Measurements from ENCODE around the gene PCAT6. TPM values are rescaled to one million over a fixed set of nuclear protein-coding genes. Genes with fewer than 3 reads are reported as not detected.

The PCAT6 gene
- total and polyA plus RNA-seq, 7 donors, result 0.14 to 4.1 (median 0.57) TPM

DNA sequence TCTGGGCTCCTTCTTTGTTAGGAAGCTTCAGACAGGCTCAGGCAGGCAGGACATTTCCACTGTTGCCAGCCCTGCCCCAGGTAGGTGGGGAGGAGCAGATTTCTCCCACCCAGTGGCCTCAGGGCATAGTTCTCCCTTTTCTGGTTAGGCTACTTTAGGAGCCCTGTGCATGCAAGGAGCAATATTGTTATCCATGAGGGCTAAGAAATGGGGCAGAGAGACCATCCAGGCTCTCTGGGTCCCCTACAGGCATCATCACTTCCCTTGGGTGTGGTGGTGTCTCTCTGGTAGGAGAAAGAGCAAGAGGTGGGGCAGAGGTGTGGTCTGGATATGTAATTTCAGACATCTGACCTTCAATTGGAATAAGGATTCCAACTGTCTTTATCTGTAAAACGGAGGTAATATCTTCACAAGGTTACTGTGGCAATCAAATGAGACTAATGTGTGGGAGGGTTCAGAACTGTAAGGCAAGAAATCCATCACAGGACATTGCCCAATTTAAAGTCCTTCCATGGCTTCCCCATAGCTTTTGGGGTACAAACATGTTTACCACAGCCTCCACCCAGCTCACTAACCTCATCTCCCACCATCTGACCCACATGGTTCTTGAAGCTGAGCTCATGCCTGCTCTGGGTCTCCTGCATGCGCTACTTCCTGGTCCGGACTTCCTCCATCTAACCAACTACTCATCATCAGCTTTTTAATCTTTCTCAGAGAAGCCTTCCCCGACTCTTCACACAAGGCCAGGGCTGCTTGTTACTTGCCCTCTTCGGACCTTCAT, 26.1 kb downstream of the PCAT6 start:
- Histone ChIP-seq H3K27me3 (ENCODE audit: insufficient read depth in 3 of 3, low read length in 2 of 3) (peaks cover 0 to 2% (median 0%) of the 10 kb centered on the region in 3 donors), H3K4me1 (no peaks in the 10 kb centered on the region), H3K27ac (no peak overlapping the region), H3K36me3 (ENCODE audit: insufficient read depth in 1 of 2, low read depth in 1 of 2) (no peaks in the 10 kb centered on the region), H3K4me3 (no peak overlapping the region), H3K9me3 (no peaks in the 10 kb centered on the region)
- no peak for ATAC-seq
- TF ChIP-seq, protein P1, sequence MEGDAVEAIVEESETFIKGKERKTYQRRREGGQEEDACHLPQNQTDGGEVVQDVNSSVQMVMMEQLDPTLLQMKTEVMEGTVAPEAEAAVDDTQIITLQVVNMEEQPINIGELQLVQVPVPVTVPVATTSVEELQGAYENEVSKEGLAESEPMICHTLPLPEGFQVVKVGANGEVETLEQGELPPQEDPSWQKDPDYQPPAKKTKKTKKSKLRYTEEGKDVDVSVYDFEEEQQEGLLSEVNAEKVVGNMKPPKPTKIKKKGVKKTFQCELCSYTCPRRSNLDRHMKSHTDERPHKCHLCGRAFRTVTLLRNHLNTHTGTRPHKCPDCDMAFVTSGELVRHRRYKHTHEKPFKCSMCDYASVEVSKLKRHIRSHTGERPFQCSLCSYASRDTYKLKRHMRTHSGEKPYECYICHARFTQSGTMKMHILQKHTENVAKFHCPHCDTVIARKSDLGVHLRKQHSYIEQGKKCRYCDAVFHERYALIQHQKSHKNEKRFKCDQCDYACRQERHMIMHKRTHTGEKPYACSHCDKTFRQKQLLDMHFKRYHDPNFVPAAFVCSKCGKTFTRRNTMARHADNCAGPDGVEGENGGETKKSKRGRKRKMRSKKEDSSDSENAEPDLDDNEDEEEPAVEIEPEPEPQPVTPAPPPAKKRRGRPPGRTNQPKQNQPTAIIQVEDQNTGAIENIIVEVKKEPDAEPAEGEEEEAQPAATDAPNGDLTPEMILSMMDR (IDR thresholded peaks at IDR 0.05), result no peak
- DNase-seq, result no peak
- intact Hi-C loops (cut with DNase I), result no loop called here
- WGBS, 3 donors, result 76 to 83% (median 79%) methylated on average over 5 of the region's 5 CpGs

DNA sequence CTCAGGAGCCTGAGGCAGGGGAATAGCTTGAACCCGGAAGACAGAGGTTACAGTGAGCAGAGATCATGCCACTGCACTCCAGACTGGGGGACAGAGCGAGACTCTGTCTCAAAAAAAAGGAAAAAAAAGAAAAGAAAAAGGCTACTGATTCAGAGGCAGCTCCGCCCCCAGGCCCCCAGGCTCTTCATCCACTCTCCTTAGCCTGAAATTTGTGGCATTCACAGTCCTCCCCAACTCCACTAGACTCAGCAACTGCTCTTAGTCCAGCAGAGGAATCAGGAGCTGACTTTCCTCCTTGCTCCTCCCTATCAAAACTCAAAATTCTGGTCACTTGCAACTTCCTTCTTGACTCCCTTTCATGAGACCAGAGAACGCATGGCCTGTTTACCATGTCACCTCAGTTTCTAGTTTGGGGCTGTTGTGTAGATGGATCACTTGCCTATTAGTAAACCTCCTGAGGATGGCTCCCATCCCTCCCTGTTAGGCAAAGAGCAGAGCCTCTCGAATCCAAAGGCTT, 27.1 kb downstream of the PCAT6 start:
- TF ChIP-seq, protein P1 (IDR thresholded peaks at IDR 0.05), result no peak
- ATAC-seq (no peak), DNase-seq (no peak)
- Histone ChIP-seq H3K36me3 (ENCODE audit: insufficient read depth in 1 of 2, low read depth in 1 of 2) (no peaks in the 10 kb centered on the region), H3K9me3 (no peaks in the 10 kb centered on the region), H3K4me3 (no peak overlapping the region), H3K27ac (no peak overlapping the region), H3K4me1 (no peaks in the 10 kb centered on the region), H3K27me3 (ENCODE audit: insufficient read depth in 3 of 3, low read length in 2 of 3) (peaks cover 0 to 2% (median 0%) of the 10 kb centered on the region in 3 donors)
- intact Hi-C loops (cut with DNase I), result no loop called here
- 81 to 90% (median 83%) methylated on average over 4 to 5 of the region's 5 CpGs for WGBS, 3 donors

DNA sequence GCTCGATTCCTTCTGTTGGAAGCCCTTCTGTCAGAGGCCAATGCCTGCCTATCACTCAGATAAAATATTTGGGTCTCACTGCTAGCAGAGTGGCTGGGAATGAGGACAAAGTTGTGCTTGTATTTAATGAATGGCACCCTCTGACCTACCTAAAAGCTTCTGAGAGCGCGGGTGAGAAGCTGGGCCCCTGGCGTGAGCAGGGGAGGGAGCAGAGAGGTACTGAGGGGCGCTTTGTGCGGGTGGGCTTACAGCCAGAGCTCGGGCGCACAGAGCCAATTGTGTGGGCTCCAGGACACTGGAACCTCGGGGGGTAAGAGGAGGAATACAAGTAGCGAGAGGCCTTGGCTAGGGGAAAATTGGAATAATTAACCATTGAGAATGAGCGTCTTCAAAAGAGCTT, 32.3 kb downstream of the PCAT6 start:
- no peaks in the 10 kb centered on the region for H3K27me3 ChIP-seq (ENCODE audit: insufficient read depth in 3 of 3, low read length in 2 of 3)
- no peaks in the 10 kb centered on the region for H3K4me1 ChIP-seq
- 81 to 85% (median 84%) methylated on average over 11 of the region's 11 CpGs for WGBS, 3 donors
- intact Hi-C loops (cut with DNase I), result no loop called here
- no peak overlapping the region for H3K4me3 ChIP-seq
- ATAC-seq, result no peak
- no peak for DNase-seq
- H3K27ac ChIP-seq, result no peak overlapping the region
- TF ChIP-seq, protein P1 (IDR thresholded peaks at IDR 0.05), result no peak
- no peaks in the 10 kb centered on the region for H3K36me3 ChIP-seq (ENCODE audit: insufficient read depth in 1 of 2, low read depth in 1 of 2)
- no peaks in the 10 kb centered on the region for H3K9me3 ChIP-seq

DNA sequence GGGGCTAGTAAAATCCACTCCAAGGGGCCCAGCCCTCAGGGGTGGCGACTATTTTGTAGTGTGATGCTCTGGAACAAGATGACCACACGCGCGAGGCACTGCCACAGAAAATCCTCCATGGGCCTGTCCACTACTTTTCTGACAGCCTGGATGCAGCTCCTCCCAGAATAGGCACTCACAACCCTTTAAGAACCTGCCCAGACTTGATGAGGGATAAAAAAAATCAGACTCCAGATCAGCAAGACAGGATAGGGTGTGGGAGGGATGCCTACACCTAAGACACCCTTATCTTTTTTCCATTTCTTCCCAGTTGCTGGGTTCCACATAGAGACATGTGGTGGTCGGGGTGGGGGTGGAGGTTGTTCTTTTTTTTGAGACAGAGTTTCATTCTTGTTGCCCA, 33.5 kb downstream of the PCAT6 start:
- ATAC-seq (no peak), DNase-seq (no peak)
- Histone ChIP-seq H3K36me3 (ENCODE audit: insufficient read depth in 1 of 2, low read depth in 1 of 2) (no peaks in the 10 kb centered on the region), H3K27me3 (ENCODE audit: insufficient read depth in 3 of 3, low read length in 2 of 3) (no peaks in the 10 kb centered on the region), H3K4me3 (no peak overlapping the region), H3K27ac (no peak overlapping the region), H3K4me1 (no peaks in the 10 kb centered on the region), H3K9me3 (no peaks in the 10 kb centered on the region)
- TF ChIP-seq, protein P1 (IDR thresholded peaks at IDR 0.05), result no peak
- WGBS, 3 donors, result 93 to 96% (median 93%) methylated on average over 5 of the region's 5 CpGs
- intact Hi-C loops (cut with DNase I), result no loop called here

Measured in psoas muscle (tissue), 8 donors.